WTC11 (cell line): ENCODE results near the gene SYT1. TPM values are rescaled to one million over a fixed set of nuclear protein-coding genes. Genes with fewer than 3 reads are reported as not detected.

Experiments
- ATAC-seq: fragments of 200-7000 bp; cut with Tn5 transposase; 2 replicates; pipeline ENCODE4 v1.10.0; 2021; ENCODE audit warnings: mild to moderate bottlenecking, moderate library complexity
- CTCF ChIA-PET: fragments of 300-600 bp; sonication (Branson Sonifier 250); formaldehyde crosslinking; loops from one replicate; lab custom pipeline; 2021; ENCODE audit warnings: antibody characterized with exemption; lab: Charles Lee
- POLR2A ChIA-PET: fragments of 350-600 bp; sonication (Branson Sonifier 250); formaldehyde crosslinking; loops from one replicate; lab custom pipeline; 2021; ENCODE audit warnings: antibody characterized with exemption; lab: Charles Lee
- DNase-seq: peaks from one replicate; pipeline ENCODE4 v3.0.0; 2021; ENCODE audit warnings: low spot score
- H3K27ac Mint-ChIP-seq: 2 replicates; pipeline ENCODE4 v1.8.0; 2021; ENCODE audit warnings: mixed read lengths
- H3K27me3 Mint-ChIP-seq: 2 replicates; pipeline ENCODE4 v1.8.0; 2021; ENCODE audit warnings: low read depth, mild to moderate bottlenecking, moderate library complexity, mixed read lengths
- H3K36me3 Mint-ChIP-seq: 2 replicates; pipeline ENCODE4 v1.8.0; 2021; ENCODE audit warnings: mixed read lengths
- H3K4me1 Mint-ChIP-seq: 2 replicates; pipeline ENCODE4 v1.8.0; 2022; ENCODE audit warnings: mixed read lengths
- H3K4me3 Mint-ChIP-seq: 2 replicates; pipeline ENCODE4 v1.8.0; 2021; ENCODE audit warnings: mild to moderate bottlenecking, moderate library complexity, mixed read lengths
- H3K9me3 Mint-ChIP-seq: 2 replicates; pipeline ENCODE4 v1.8.0; 2021; ENCODE audit warnings: mixed read lengths
- ATF1 ChIP-seq: sonication (generic); formaldehyde crosslinking; IDR thresholded peaks from 2 replicates; pipeline ENCODE4 v1.8.1; 2023; ENCODE audit warnings: mild to moderate bottlenecking, moderate library complexity, missing genetic modification reagents
- CBFB ChIP-seq: sonication (generic); formaldehyde crosslinking; IDR thresholded peaks from 2 replicates; pipeline ENCODE4 v1.8.1; 2022; ENCODE audit warnings: mild to moderate bottlenecking, low read depth, missing genetic modification reagents
- GRHL2 ChIP-seq: fragments of 250-450 bp; sonication (Bioruptor Pico); IDR thresholded peaks from 2 replicates; pipeline ENCODE4 v1.8.0; 2022; ENCODE audit warnings: mild to moderate bottlenecking, moderate library complexity; ENCODE audit not compliant: insufficient replicate concordance, severe bottlenecking
- GTF2I ChIP-seq: fragments of 250-450 bp; sonication (Bioruptor Pico); conservative IDR thresholded peaks from 2 replicates; pipeline ENCODE4 v1.4.0; 2021; ENCODE audit warnings: mild to moderate bottlenecking
- MYBL2 ChIP-seq: sonication (generic); formaldehyde crosslinking; IDR thresholded peaks from 2 replicates; pipeline ENCODE4 v1.8.1; 2023; ENCODE audit warnings: mild to moderate bottlenecking, moderate library complexity, missing genetic modification reagents
- PRRX2 ChIP-seq: fragments of 250-450 bp; sonication (Bioruptor Pico); IDR thresholded peaks from 2 replicates; pipeline ENCODE4 v1.8.0; 2021; ENCODE audit warnings: mild to moderate bottlenecking
- RELA ChIP-seq: sonication (generic); formaldehyde crosslinking; IDR thresholded peaks from 2 replicates; pipeline ENCODE4 v1.8.1; 2022; ENCODE audit warnings: missing genetic modification reagents, mild to moderate bottlenecking, borderline replicate concordance
- TEAD1 ChIP-seq: sonication (generic); formaldehyde crosslinking; IDR thresholded peaks from 2 replicates; pipeline ENCODE4 v1.8.0; 2022; ENCODE audit warnings: mild to moderate bottlenecking, missing genetic modification reagents
- ZBTB21 ChIP-seq: sonication (generic); formaldehyde crosslinking; IDR thresholded peaks from 2 replicates; pipeline ENCODE4 v1.8.1; 2023; ENCODE audit warnings: mild to moderate bottlenecking, missing genetic modification reagents, borderline replicate concordance
- ZNF138 ChIP-seq: sonication (generic); formaldehyde crosslinking; conservative IDR thresholded peaks from 2 replicates; pipeline ENCODE4 v1.8.1; 2022; ENCODE audit warnings: mild to moderate bottlenecking, moderate library complexity, missing genetic modification reagents
- total RNA-seq: library from RNA; stranded (reverse); gene quantifications from 3 replicates; pipeline ENCODE4 v1.2.3, GENCODE V29; 2021
- TF ChIP-seq, protein P1 (sequence below): sonication (generic); formaldehyde crosslinking; IDR thresholded peaks from 2 replicates; pipeline ENCODE4 v1.8.0; 2022; ENCODE audit warnings: mild to moderate bottlenecking, missing genetic modification reagents
- TF ChIP-seq, protein P2 (sequence below): sonication (generic); formaldehyde crosslinking; IDR thresholded peaks from 2 replicates; pipeline ENCODE4 v1.8.0; 2022; ENCODE audit warnings: mild to moderate bottlenecking, missing genetic modification reagents
- TF ChIP-seq, protein P3 (sequence below): fragments of 250-450 bp; sonication (Bioruptor Pico); IDR thresholded peaks from 2 replicates; pipeline ENCODE4 v1.8.0; 2021; ENCODE audit warnings: mild to moderate bottlenecking
- TF ChIP-seq, protein P4 (sequence below): fragments of 250-450 bp; sonication (Bioruptor Pico); IDR thresholded peaks from 2 replicates; pipeline ENCODE4 v1.9.0; 2021; ENCODE audit warnings: mild to moderate bottlenecking
- TF ChIP-seq, protein P5 (sequence below): sonication (generic); formaldehyde crosslinking; IDR thresholded peaks from 2 replicates; pipeline ENCODE4 v1.8.0; 2022; ENCODE audit warnings: mild to moderate bottlenecking, missing genetic modification reagents
- TF ChIP-seq, protein P6 (sequence below): sonication (generic); formaldehyde crosslinking; IDR thresholded peaks from 2 replicates; pipeline ENCODE4 v1.8.1; 2022; ENCODE audit warnings: mild to moderate bottlenecking, moderate library complexity, missing genetic modification reagents

The SYT1 gene
- total RNA-seq, 1 experiment from 2014 or later, result 45.2 TPM

DNA sequence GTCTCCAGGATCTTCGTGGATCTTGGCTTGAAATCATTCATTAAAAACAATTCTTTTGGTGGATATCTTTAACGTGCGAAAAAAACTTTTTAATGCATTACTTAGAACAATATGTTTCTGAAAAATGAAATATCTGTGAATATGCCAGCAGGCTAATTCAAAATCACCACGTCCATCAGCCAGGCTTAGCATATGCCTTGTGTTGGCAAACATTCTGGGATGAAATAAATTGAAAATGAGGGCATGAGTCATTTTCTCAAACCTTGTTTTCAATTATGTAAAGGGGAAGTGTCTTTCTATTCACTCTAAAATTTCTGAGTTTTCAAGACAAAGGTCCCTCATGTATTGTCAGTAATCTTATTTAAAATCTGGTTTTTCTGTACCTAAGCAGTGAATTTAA lies 432.3 kb downstream of the SYT1 start:
- Mint-ChIP-seq H3K27ac (no peak overlapping the region), H3K27me3 (no peaks in the 10 kb centered on the region), H3K9me3 (no peaks in the 10 kb centered on the region), H3K4me3 (no peak overlapping the region), H3K36me3 (peaks cover 30% of the 10 kb centered on the region), H3K4me1 (peaks cover 8% of the 10 kb centered on the region; the same call in 1 of the 2 replicates)
- DNase-seq (no peak), ATAC-seq (no peak)
- ChIA-PET CTCF (no interaction called here), POLR2A (no interaction called here)
- TF ChIP-seq, protein P1, sequence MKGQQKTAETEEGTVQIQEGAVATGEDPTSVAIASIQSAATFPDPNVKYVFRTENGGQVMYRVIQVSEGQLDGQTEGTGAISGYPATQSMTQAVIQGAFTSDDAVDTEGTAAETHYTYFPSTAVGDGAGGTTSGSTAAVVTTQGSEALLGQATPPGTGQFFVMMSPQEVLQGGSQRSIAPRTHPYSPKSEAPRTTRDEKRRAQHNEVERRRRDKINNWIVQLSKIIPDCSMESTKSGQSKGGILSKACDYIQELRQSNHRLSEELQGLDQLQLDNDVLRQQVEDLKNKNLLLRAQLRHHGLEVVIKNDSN (CRISPR knock-in tag), result no peak
- TF ChIP-seq, protein P2, sequence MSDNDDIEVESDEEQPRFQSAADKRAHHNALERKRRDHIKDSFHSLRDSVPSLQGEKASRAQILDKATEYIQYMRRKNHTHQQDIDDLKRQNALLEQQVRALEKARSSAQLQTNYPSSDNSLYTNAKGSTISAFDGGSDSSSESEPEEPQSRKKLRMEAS (CRISPR knock-in tag), result no peak
- TF ChIP-seq ATF1, result no peak

DNA sequence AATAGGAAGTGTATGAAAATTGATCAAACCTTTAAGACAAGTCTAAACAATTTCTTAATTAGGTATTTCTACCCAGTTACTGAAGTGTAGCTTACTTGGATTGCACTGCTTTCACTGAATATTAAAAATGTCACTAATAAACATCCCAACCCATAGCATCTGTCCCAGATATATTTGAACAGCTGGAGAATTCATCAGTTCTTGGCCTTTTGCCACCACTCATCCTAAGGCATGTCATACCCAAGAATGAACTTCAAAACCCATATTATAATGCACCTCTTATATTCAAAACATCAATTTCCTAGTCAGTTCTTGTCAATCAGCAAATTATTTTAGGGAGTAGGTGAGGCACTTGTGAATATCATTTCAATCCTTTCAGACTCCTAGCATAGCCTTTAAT lies 433.9 kb downstream of the SYT1 start:
- DNase-seq (no peak), ATAC-seq (no peak)
- H3K4me1 Mint-ChIP-seq, result peaks cover 14% of the 10 kb centered on the region
- ChIA-PET CTCF (no interaction called here), POLR2A (no interaction called here)
- peaks cover 24% of the 10 kb centered on the region for H3K36me3 Mint-ChIP-seq
- TF ChIP-seq, protein P3, sequence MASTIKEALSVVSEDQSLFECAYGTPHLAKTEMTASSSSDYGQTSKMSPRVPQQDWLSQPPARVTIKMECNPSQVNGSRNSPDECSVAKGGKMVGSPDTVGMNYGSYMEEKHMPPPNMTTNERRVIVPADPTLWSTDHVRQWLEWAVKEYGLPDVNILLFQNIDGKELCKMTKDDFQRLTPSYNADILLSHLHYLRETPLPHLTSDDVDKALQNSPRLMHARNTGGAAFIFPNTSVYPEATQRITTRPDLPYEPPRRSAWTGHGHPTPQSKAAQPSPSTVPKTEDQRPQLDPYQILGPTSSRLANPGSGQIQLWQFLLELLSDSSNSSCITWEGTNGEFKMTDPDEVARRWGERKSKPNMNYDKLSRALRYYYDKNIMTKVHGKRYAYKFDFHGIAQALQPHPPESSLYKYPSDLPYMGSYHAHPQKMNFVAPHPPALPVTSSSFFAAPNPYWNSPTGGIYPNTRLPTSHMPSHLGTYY (CRISPR knock-in tag), result no peak
- TF ChIP-seq GRHL2 (CRISPR knock-in tag), result no peak
- no peaks in the 10 kb centered on the region for H3K9me3 Mint-ChIP-seq
- no peaks in the 10 kb centered on the region for H3K27me3 Mint-ChIP-seq
- no peak overlapping the region for H3K4me3 Mint-ChIP-seq
- H3K27ac Mint-ChIP-seq, result no peak overlapping the region; the same call in 1 of the 2 replicates

DNA sequence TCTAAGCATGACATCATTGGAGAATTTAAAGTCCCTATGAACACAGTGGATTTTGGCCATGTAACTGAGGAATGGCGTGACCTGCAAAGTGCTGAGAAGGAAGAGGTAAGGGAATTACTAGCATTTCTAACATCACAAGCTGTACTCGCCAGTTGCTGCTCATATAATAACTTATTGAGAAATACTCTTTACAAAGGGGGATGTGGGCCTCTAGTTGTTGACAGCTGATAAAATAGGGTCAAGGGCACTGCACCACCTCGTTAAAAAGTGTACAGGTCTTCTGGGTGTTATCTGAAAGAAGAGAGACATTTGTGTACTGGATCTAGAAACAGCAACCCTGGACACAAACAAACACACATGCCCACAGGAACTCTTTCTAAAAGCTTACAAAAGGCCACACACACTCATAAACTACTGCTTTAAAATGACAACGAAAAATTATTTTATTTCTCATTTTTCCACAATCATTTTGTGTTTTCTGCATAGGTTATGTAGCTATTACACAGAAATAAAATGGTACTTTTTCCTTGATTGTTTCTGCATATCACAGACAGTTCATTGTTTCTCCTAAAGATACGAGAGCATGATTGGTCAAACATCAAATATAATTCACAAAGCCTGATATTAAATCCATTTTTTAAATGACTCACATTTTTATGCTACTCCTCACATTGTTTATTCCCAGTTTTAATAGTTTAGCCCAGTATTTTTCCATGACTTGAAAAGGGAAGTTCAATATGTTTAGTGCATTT lies 435.0 kb downstream of the SYT1 start:
- CTCF ChIA-PET, result interaction anchor here (1.3 kb wide), 1 partner anchor 45 kb away, joined by 5 read pairs; no protein-coding TSS in a partner anchor
- POLR2A ChIA-PET, result no interaction called here
- no peaks in the 10 kb centered on the region for H3K27me3 Mint-ChIP-seq
- no peak for DNase-seq
- no peak overlapping the region for H3K4me3 Mint-ChIP-seq
- peaks cover 15% of the 10 kb centered on the region for H3K4me1 Mint-ChIP-seq
- H3K9me3 Mint-ChIP-seq, result no peaks in the 10 kb centered on the region
- H3K36me3 Mint-ChIP-seq, result peaks cover 24% of the 10 kb centered on the region
- ATAC-seq, result no peak
- no peak overlapping the region for H3K27ac Mint-ChIP-seq
- no peak for TF ChIP-seq PRRX2 (CRISPR knock-in tag)
- TF ChIP-seq ZBTB21 (CRISPR knock-in tag), result no peak
- no peak for TF ChIP-seq RELA
- no peak for TF ChIP-seq ZNF138 (CRISPR knock-in tag)
- TF ChIP-seq MYBL2 (CRISPR knock-in tag), result no peak
- no peak for TF ChIP-seq GTF2I (CRISPR knock-in tag)
- TF ChIP-seq CBFB, result no peak
- TF ChIP-seq, protein P1 (CRISPR knock-in tag), result no peak
- TF ChIP-seq, protein P4, sequence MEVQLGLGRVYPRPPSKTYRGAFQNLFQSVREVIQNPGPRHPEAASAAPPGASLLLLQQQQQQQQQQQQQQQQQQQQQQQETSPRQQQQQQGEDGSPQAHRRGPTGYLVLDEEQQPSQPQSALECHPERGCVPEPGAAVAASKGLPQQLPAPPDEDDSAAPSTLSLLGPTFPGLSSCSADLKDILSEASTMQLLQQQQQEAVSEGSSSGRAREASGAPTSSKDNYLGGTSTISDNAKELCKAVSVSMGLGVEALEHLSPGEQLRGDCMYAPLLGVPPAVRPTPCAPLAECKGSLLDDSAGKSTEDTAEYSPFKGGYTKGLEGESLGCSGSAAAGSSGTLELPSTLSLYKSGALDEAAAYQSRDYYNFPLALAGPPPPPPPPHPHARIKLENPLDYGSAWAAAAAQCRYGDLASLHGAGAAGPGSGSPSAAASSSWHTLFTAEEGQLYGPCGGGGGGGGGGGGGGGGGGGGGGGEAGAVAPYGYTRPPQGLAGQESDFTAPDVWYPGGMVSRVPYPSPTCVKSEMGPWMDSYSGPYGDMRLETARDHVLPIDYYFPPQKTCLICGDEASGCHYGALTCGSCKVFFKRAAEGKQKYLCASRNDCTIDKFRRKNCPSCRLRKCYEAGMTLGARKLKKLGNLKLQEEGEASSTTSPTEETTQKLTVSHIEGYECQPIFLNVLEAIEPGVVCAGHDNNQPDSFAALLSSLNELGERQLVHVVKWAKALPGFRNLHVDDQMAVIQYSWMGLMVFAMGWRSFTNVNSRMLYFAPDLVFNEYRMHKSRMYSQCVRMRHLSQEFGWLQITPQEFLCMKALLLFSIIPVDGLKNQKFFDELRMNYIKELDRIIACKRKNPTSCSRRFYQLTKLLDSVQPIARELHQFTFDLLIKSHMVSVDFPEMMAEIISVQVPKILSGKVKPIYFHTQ (CRISPR knock-in tag), result no peak
- TF ChIP-seq, protein P5, sequence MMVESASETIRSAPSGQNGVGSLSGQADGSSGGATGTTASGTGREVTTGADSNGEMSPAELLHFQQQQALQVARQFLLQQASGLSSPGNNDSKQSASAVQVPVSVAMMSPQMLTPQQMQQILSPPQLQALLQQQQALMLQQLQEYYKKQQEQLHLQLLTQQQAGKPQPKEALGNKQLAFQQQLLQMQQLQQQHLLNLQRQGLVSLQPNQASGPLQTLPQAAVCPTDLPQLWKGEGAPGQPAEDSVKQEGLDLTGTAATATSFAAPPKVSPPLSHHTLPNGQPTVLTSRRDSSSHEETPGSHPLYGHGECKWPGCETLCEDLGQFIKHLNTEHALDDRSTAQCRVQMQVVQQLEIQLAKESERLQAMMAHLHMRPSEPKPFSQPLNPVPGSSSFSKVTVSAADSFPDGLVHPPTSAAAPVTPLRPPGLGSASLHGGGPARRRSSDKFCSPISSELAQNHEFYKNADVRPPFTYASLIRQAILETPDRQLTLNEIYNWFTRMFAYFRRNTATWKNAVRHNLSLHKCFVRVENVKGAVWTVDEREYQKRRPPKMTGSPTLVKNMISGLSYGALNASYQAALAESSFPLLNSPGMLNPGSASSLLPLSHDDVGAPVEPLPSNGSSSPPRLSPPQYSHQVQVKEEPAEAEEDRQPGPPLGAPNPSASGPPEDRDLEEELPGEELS (CRISPR knock-in tag), result no peak
- TF ChIP-seq, protein P6, sequence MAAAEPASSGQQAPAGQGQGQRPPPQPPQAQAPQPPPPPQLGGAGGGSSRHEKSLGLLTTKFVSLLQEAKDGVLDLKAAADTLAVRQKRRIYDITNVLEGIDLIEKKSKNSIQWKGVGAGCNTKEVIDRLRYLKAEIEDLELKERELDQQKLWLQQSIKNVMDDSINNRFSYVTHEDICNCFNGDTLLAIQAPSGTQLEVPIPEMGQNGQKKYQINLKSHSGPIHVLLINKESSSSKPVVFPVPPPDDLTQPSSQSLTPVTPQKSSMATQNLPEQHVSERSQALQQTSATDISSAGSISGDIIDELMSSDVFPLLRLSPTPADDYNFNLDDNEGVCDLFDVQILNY (CRISPR knock-in tag), result no peak
- no peak for TF ChIP-seq TEAD1 (CRISPR knock-in tag)
- TF ChIP-seq, all 79 proteins: peak for 0
